Astrocyte (in vitro differentiated cells and primary cell): ENCODE data around the gene CBX8. TPM values are rescaled to one million over a fixed set of nuclear protein-coding genes. Genes with fewer than 3 reads are reported as not detected.

Experiments
- DNase-seq: peaks from one replicate; pipeline ENCODE4 v3.0.0-alpha.2; 2010; ENCODE audit warnings: low read depth
- FAIRE-seq: peaks from 2 replicates; lab custom pipeline; 2011; peaks lifted over from hg19 to GRCh38; lab: Jason Lieb, UNC
- H2AFZ ChIP-seq: 2 replicates; pipeline ENCODE4 v1.6.0; 2012; ENCODE audit warnings: low read depth, low read length, inconsistent platforms
- H3K27ac ChIP-seq: 2 replicates; pipeline ENCODE4 v1.5.1; 2011; ENCODE audit warnings: low read depth, low read length, inconsistent platforms
- H3K27me3 ChIP-seq: 2 replicates; pipeline ENCODE4 v1.6.0; 2011; ENCODE audit warnings: low read length, inconsistent platforms; ENCODE audit not compliant: insufficient read depth
- H3K36me3 ChIP-seq: 2 replicates; pipeline ENCODE4 v1.5.1; 2011; ENCODE audit warnings: low read length, inconsistent platforms; ENCODE audit not compliant: insufficient read depth
- H3K4me1 ChIP-seq: 2 replicates; pipeline ENCODE4 v1.5.1; 2011; ENCODE audit warnings: low read length, inconsistent platforms; ENCODE audit not compliant: insufficient read depth
- H3K4me2 ChIP-seq: 2 replicates; pipeline ENCODE4 v1.6.0; 2012; ENCODE audit warnings: low read length, inconsistent platforms
- H3K4me3 ChIP-seq: 2 replicates; pipeline ENCODE4 v1.5.1; 2011; ENCODE audit warnings: low read depth, mild to moderate bottlenecking, low read length, inconsistent platforms; ENCODE audit not compliant: insufficient read depth
- H3K79me2 ChIP-seq: 2 replicates; pipeline ENCODE4 v1.6.0; 2012; ENCODE audit warnings: mild to moderate bottlenecking, low read length, inconsistent platforms; ENCODE audit not compliant: insufficient read depth
- H3K9ac ChIP-seq: 2 replicates; pipeline ENCODE4 v1.6.0; 2012; ENCODE audit warnings: mild to moderate bottlenecking, low read length, inconsistent platforms
- H3K9me3 ChIP-seq: 2 replicates; pipeline ENCODE4 v1.5.1; 2012; ENCODE audit warnings: low read depth, mild to moderate bottlenecking, low read length, inconsistent platforms; ENCODE audit not compliant: insufficient read depth
- H4K20me1 ChIP-seq: 2 replicates; pipeline ENCODE4 v1.6.0; 2012; ENCODE audit warnings: low read length, inconsistent platforms; ENCODE audit not compliant: insufficient read depth
- H3K27ac Mint-ChIP-seq: one replicate; pipeline ENCODE4 v1.8.0; 2021; ENCODE audit warnings: mild to moderate bottlenecking, mixed read lengths; ENCODE audit not compliant: unreplicated experiment
- H3K27me3 Mint-ChIP-seq: one replicate; pipeline ENCODE4 v1.8.0; 2021; ENCODE audit warnings: low read depth, mixed read lengths; ENCODE audit not compliant: unreplicated experiment
- H3K36me3 Mint-ChIP-seq: one replicate; pipeline ENCODE4 v1.8.0; 2021; ENCODE audit warnings: low read depth, mixed read lengths; ENCODE audit not compliant: unreplicated experiment
- H3K4me1 Mint-ChIP-seq: one replicate; pipeline ENCODE4 v1.8.0; 2021; ENCODE audit warnings: low read depth, mixed read lengths; ENCODE audit not compliant: unreplicated experiment
- H3K4me3 Mint-ChIP-seq: one replicate; pipeline ENCODE4 v1.8.0; 2021; ENCODE audit warnings: mild to moderate bottlenecking, moderate library complexity, mixed read lengths; ENCODE audit not compliant: unreplicated experiment
- H3K9me3 Mint-ChIP-seq: one replicate; pipeline ENCODE4 v1.8.0; 2021; ENCODE audit warnings: mild to moderate bottlenecking, mixed read lengths; ENCODE audit not compliant: unreplicated experiment
- EZH2 ChIP-seq: IDR thresholded peaks from 2 replicates; pipeline ENCODE4 v1.6.1; 2012; ENCODE audit warnings: mild to moderate bottlenecking, low read length, inconsistent platforms; ENCODE audit not compliant: insufficient read depth
- total RNA-seq: library from RNA; stranded (reverse); gene quantifications from 2 replicates; pipeline ENCODE4 v1.2.1, GENCODE V29; 2021
- TF ChIP-seq, protein P1 (sequence below): IDR thresholded peaks from 2 replicates; pipeline ENCODE4 v1.5.1; 2011; ENCODE audit warnings: low read depth, mild to moderate bottlenecking, inconsistent platforms, low read length, moderate library complexity; ENCODE audit not compliant: insufficient read depth

Gene CBX8
- total RNA-seq, 1 donor from 2014 or later = 3.4 TPM

DNA sequence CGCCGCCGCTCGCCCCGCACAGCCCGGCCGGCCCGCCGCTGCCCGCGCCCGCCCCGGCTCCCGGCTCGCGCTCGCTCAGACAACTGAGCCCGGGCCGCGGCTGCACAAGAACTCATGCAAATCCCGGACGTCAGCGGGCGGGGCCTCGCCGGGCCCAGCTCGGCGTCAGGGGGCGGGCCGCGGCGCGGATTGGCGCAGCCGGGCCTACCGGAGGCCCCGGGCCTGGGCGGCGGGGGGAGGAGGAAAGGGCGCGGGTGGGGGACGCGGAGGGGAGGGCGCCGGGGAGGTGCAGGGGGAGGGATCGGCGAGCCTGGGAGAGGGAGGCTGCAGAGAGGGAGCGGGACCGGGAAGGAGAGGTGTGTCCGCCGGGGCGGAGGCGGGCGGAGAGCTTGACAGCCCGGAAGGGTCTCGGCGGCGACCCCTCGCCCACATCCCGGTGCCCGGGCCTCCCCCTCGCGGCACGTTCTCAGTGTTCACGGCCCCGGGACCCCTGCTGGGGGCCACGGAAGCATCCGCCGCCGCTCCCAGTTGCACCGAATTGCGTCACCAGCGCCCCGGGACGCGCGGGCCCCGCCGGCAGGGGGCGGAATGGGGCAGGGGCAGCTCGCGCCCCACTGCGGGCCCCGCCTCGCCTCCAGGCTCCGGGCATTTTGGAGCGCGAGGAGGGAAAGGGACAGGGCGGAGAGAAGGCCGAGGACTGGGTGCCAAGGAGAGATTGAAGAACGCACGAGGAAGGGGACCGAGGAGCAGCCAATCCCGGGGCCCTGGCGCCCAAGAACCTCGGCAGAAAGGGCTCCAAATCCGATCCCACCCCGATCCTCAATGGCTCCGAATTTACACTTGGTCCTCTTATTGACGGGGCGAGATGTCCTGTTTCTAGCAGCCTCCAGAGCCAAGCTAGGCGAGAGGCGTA, 42.7 kb upstream of the CBX8 start, which contains the start of gene CBX4:
Gene CBX4, minus strand, starts transcription at position 85 of the 913 bp plus-strand sequence. CDS start 189 bp downstream, outside the sequence.
- peak within 1 kb of the TSS; percentile 88 for H3K27ac Mint-ChIP-seq
- FAIRE-seq = no peak
- peaks cover 23% of the 10 kb centered on the region for H3K4me1 ChIP-seq

DNA sequence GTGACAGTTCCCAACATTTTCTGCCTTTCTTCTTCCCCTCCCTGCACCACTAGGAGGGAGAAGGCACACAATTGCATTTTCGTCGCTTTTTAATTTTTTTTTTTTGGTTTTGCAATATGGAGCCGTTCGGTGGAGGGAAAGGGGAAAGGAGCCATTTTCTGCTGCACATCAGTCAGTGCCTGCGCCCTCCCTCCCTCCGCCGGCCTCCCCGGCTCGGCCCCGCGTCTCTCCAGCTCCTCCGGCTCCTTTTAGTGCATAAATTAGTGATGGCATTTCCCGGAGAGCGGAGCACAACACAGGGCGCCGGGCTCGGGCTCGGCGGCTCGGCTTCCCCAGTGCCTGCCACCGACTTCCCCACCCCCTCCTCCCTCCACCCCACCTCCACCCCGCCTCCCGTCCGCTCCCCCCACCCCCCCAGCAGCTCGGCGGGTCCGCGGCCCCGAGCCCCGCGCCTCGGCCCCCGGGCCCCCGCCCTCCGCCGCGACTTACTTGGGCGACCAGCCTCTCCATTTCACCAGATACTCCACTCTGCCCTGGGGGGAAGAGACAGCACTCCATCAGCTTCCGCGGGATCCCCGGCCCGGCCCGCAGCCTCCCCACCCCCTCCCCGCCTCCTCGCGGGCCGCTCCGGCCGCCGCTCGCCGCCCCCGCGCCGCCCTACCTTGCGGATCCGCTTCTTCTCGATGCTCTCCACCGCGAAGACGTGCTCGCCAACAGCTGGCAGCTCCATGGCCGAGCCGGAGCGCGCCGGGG, 41.8 kb upstream of the CBX8 start:
- DNase-seq (peak; percentile 43), FAIRE-seq (no peak)
- H3K4me2 ChIP-seq = peak overlapping the region; percentile 96
- Mint-ChIP-seq H3K27ac (peak overlapping the region; percentile 88), H3K4me3 (peak overlapping the region; percentile 95), H3K4me1 (peaks cover 3% of the 10 kb centered on the region), H3K9me3 (peaks cover 6% of the 10 kb centered on the region), H3K36me3 (peaks cover 8% of the 10 kb centered on the region), H3K27me3 (peaks cover 21% of the 10 kb centered on the region)
- H3K27me3 ChIP-seq = peaks cover 29% of the 10 kb centered on the region
- peaks cover 20% of the 10 kb centered on the region for H3K4me1 ChIP-seq
- peak overlapping the region; percentile 56 for H2AFZ ChIP-seq
- peaks cover 33% of the 10 kb centered on the region for H3K79me2 ChIP-seq
- H3K36me3 ChIP-seq = no peaks in the 10 kb centered on the region
- peak overlapping the region; percentile 92 for H3K4me3 ChIP-seq
- TF ChIP-seq, protein P1, sequence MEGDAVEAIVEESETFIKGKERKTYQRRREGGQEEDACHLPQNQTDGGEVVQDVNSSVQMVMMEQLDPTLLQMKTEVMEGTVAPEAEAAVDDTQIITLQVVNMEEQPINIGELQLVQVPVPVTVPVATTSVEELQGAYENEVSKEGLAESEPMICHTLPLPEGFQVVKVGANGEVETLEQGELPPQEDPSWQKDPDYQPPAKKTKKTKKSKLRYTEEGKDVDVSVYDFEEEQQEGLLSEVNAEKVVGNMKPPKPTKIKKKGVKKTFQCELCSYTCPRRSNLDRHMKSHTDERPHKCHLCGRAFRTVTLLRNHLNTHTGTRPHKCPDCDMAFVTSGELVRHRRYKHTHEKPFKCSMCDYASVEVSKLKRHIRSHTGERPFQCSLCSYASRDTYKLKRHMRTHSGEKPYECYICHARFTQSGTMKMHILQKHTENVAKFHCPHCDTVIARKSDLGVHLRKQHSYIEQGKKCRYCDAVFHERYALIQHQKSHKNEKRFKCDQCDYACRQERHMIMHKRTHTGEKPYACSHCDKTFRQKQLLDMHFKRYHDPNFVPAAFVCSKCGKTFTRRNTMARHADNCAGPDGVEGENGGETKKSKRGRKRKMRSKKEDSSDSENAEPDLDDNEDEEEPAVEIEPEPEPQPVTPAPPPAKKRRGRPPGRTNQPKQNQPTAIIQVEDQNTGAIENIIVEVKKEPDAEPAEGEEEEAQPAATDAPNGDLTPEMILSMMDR = no peak
- TF ChIP-seq EZH2 = no peak
- H3K9me3 ChIP-seq = no peaks in the 10 kb centered on the region
- peaks cover 46% of the 10 kb centered on the region for H4K20me1 ChIP-seq
- H3K27ac ChIP-seq = peak overlapping the region; percentile 50
- peak overlapping the region; percentile 78 for H3K9ac ChIP-seq

More for the DNA sequence above, 42.7 kb upstream of the CBX8 start, which contains the start of gene CBX4:
- peaks cover 3% of the 10 kb centered on the region for H3K4me1 Mint-ChIP-seq
- Histone ChIP-seq H3K79me2 (peaks cover 33% of the 10 kb centered on the region), H3K27me3 (peaks cover 30% of the 10 kb centered on the region), H3K27ac (peak within 1 kb of the TSS; percentile 50), H3K36me3 (no peaks in the 10 kb centered on the region), H3K9ac (peak within 1 kb of the TSS; percentile 78), H4K20me1 (peaks cover 40% of the 10 kb centered on the region), H3K4me2 (peak within 1 kb of the TSS; percentile 96), H3K4me3 (peak within 1 kb of the TSS; percentile 92), H3K9me3 (no peaks in the 10 kb centered on the region), H2AFZ (peak within 1 kb of the TSS; percentile 69)
- H3K4me3 Mint-ChIP-seq = peak within 1 kb of the TSS; percentile 95
- TF ChIP-seq, protein P1 = peak; percentile 6
- TF ChIP-seq EZH2 = no peak
- peaks cover 6% of the 10 kb centered on the region for H3K36me3 Mint-ChIP-seq
- peaks cover 5% of the 10 kb centered on the region for H3K9me3 Mint-ChIP-seq
- DNase-seq = peak; percentile 82
- H3K27me3 Mint-ChIP-seq = peaks cover 20% of the 10 kb centered on the region
